SU-DHL-6 (cell line): ENCODE measurements around the gene KAT2B.

Experiments
- EZH2phosphoT487 ChIP-seq: fragments of 200-600 bp; sonication (generic), shearing (Covaris generic); conservative IDR thresholded peaks from 2 replicates; pipeline ENCODE4 v1.6.1; 2018; ENCODE audit warnings: mild to moderate bottlenecking, antibody characterized with exemption, low read length, moderate library complexity, mixed read lengths
- TF ChIP-seq, protein P1 (sequence below): fragments of 200-600 bp; sonication (generic); IDR thresholded peaks from one replicate; pipeline ENCODE4 v1.5.1; 2017; ENCODE audit warnings: antibody characterized with exemption, mild to moderate bottlenecking, low read length, moderate library complexity; ENCODE audit not compliant: insufficient read depth, poor library complexity, severe bottlenecking

- TF ChIP-seq, protein P1, sequence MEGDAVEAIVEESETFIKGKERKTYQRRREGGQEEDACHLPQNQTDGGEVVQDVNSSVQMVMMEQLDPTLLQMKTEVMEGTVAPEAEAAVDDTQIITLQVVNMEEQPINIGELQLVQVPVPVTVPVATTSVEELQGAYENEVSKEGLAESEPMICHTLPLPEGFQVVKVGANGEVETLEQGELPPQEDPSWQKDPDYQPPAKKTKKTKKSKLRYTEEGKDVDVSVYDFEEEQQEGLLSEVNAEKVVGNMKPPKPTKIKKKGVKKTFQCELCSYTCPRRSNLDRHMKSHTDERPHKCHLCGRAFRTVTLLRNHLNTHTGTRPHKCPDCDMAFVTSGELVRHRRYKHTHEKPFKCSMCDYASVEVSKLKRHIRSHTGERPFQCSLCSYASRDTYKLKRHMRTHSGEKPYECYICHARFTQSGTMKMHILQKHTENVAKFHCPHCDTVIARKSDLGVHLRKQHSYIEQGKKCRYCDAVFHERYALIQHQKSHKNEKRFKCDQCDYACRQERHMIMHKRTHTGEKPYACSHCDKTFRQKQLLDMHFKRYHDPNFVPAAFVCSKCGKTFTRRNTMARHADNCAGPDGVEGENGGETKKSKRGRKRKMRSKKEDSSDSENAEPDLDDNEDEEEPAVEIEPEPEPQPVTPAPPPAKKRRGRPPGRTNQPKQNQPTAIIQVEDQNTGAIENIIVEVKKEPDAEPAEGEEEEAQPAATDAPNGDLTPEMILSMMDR = no peak
- TF ChIP-seq EZH2phosphoT487 = no peak
Measured at GRCh38 chr3:20001932-20002331, 38.3 kb upstream of the KAT2B start.
